ENCODE results near the gene SCN5A. TPM values are rescaled to one million over a fixed set of nuclear protein-coding genes. Genes with fewer than 3 reads are reported as not detected.

Gene SCN5A
- polyA plus RNA-seq, 1 donor from 2014 or later: not detected

DNA sequence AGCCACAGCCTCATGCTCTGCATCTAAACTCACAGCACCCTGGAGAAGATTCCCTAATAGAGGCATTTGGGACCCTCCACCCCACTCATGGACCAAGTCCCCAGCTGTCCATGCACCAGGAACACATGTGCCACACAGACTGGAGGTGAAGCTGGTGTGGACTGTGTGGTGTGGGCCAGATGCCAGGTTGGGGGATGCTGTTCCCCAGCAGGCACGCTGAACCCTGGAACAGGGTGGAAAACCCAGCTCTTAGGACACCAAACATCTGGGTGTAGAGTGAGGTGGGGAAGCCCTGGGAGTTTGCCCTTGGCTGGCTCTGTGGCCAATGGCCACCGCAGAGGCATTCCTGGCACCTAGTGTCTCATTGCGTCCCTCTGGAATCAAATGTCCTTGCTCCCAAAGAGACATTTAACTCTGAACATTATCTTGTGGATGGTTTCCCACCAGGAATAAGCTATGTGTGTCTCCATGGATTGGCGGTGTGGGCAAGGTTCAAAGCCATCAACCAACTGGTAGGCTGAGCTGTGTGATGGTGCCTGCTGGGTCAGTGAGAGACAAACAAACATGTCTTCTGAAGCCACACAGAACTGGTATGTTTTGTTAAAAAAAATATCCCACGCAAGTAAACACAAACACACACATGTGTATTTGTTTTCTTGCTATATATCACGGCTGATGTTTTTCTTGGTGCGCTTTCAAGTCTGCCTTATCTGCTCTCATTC lies 88.3 kb downstream of the SCN5A start:
- Histone ChIP-seq H3K79me2 (replicated peaks; ENCODE audit: insufficient read depth, low read length) (no peaks in the 10 kb centered on the region), H3K27me3 (ENCODE audit: insufficient read depth, low read depth, low read length) (no peaks in the 10 kb centered on the region), H3K27ac (ENCODE audit: low read length) (no peak overlapping the region), H3K36me3 (ENCODE audit: insufficient read depth, low read length) (no peaks in the 10 kb centered on the region), H3K9me2 (ENCODE audit: insufficient read depth, low read length) (no peaks in the 10 kb centered on the region), H4K20me1 (ENCODE audit: insufficient read depth) (no peaks in the 10 kb centered on the region), H3K4me3 (ENCODE audit: low read length) (no peak overlapping the region), H3K4me2 (ENCODE audit: low read length) (no peak overlapping the region), H3K9me3 (ENCODE audit: low read length) (no peaks in the 10 kb centered on the region), H3F3A (ENCODE audit: insufficient read depth, low read length, poor library complexity, severe bottlenecking) (no peaks in the 10 kb centered on the region), H2AFZ (ENCODE audit: low read depth, low read length) (no peak overlapping the region), H3K9ac (ENCODE audit: low read length) (no peak overlapping the region)
- TF ChIP-seq EP300 (conservative IDR thresholded peaks at IDR 0.05; ENCODE audit: poor library complexity, severe bottlenecking) (no peak), RAD21 (conservative IDR thresholded peaks at IDR 0.05) (no peak), MXI1 (conservative IDR thresholded peaks at IDR 0.05; ENCODE audit: poor library complexity, severe bottlenecking) (no peak), SMC3 (conservative IDR thresholded peaks at IDR 0.05; ENCODE audit: poor library complexity) (no peak), EZH2 (IDR thresholded peaks at IDR 0.05; ENCODE audit: borderline replicate concordance, insufficient read depth, low read length, poor library complexity, severe bottlenecking) (no peak)
- TF ChIP-seq, protein P1, sequence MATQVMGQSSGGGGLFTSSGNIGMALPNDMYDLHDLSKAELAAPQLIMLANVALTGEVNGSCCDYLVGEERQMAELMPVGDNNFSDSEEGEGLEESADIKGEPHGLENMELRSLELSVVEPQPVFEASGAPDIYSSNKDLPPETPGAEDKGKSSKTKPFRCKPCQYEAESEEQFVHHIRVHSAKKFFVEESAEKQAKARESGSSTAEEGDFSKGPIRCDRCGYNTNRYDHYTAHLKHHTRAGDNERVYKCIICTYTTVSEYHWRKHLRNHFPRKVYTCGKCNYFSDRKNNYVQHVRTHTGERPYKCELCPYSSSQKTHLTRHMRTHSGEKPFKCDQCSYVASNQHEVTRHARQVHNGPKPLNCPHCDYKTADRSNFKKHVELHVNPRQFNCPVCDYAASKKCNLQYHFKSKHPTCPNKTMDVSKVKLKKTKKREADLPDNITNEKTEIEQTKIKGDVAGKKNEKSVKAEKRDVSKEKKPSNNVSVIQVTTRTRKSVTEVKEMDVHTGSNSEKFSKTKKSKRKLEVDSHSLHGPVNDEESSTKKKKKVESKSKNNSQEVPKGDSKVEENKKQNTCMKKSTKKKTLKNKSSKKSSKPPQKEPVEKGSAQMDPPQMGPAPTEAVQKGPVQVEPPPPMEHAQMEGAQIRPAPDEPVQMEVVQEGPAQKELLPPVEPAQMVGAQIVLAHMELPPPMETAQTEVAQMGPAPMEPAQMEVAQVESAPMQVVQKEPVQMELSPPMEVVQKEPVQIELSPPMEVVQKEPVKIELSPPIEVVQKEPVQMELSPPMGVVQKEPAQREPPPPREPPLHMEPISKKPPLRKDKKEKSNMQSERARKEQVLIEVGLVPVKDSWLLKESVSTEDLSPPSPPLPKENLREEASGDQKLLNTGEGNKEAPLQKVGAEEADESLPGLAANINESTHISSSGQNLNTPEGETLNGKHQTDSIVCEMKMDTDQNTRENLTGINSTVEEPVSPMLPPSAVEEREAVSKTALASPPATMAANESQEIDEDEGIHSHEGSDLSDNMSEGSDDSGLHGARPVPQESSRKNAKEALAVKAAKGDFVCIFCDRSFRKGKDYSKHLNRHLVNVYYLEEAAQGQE (IDR thresholded peaks at IDR 0.05; ENCODE audit: borderline replicate concordance): no peak
- TF ChIP-seq, protein P2, sequence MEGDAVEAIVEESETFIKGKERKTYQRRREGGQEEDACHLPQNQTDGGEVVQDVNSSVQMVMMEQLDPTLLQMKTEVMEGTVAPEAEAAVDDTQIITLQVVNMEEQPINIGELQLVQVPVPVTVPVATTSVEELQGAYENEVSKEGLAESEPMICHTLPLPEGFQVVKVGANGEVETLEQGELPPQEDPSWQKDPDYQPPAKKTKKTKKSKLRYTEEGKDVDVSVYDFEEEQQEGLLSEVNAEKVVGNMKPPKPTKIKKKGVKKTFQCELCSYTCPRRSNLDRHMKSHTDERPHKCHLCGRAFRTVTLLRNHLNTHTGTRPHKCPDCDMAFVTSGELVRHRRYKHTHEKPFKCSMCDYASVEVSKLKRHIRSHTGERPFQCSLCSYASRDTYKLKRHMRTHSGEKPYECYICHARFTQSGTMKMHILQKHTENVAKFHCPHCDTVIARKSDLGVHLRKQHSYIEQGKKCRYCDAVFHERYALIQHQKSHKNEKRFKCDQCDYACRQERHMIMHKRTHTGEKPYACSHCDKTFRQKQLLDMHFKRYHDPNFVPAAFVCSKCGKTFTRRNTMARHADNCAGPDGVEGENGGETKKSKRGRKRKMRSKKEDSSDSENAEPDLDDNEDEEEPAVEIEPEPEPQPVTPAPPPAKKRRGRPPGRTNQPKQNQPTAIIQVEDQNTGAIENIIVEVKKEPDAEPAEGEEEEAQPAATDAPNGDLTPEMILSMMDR (IDR thresholded peaks at IDR 0.05; ENCODE audit: poor library complexity, severe bottlenecking): no peak

DNA sequence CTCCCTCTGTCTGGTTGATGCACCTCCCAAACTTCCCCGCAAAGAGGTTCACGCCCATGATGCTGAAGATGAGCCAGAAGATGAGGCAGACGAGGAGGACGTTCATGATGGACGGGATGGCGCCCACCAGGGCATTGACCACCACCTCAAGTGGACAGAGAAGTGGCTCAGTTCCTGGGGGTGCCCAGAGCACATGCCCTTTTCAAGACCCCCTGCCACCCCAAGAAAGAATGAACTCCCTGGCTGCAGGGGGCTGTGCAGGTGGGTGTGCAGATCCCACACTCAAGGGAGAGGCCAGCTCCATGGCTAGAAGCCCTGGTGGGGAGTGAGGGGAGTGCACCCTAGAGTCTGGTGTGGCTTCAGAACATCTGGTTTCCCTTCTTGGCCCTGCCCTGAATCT lies 89.2 kb downstream of the SCN5A start:
- Histone ChIP-seq H3K9me2 (ENCODE audit: insufficient read depth, low read length) (no peaks in the 10 kb centered on the region), H3K9ac (ENCODE audit: low read length) (no peak overlapping the region), H2AFZ (ENCODE audit: low read depth, low read length) (no peak overlapping the region), H4K20me1 (ENCODE audit: insufficient read depth) (no peaks in the 10 kb centered on the region), H3K9me3 (ENCODE audit: low read length) (no peaks in the 10 kb centered on the region), H3K4me2 (ENCODE audit: low read length) (no peak overlapping the region), H3K4me3 (ENCODE audit: low read length) (no peak overlapping the region), H3K27ac (ENCODE audit: low read length) (no peak overlapping the region), H3K79me2 (replicated peaks; ENCODE audit: insufficient read depth, low read length) (no peaks in the 10 kb centered on the region), H3K27me3 (ENCODE audit: insufficient read depth, low read depth, low read length) (no peaks in the 10 kb centered on the region), H3F3A (ENCODE audit: insufficient read depth, low read length, poor library complexity, severe bottlenecking) (no peaks in the 10 kb centered on the region), H3K36me3 (ENCODE audit: insufficient read depth, low read length) (no peaks in the 10 kb centered on the region)
- TF ChIP-seq, protein P1 (IDR thresholded peaks at IDR 0.05; ENCODE audit: borderline replicate concordance): no peak
- TF ChIP-seq, protein P2 (IDR thresholded peaks at IDR 0.05; ENCODE audit: poor library complexity, severe bottlenecking): no peak
- no peak for TF ChIP-seq EP300 (conservative IDR thresholded peaks at IDR 0.05; ENCODE audit: poor library complexity, severe bottlenecking)
- TF ChIP-seq SMC3 (conservative IDR thresholded peaks at IDR 0.05; ENCODE audit: poor library complexity): no peak
- TF ChIP-seq RAD21 (conservative IDR thresholded peaks at IDR 0.05): no peak
- no peak for TF ChIP-seq EZH2 (IDR thresholded peaks at IDR 0.05; ENCODE audit: borderline replicate concordance, insufficient read depth, low read length, poor library complexity, severe bottlenecking)
- TF ChIP-seq TAF1 (IDR thresholded peaks at IDR 0.05; ENCODE audit: low read depth): no peak
- TF ChIP-seq MXI1 (conservative IDR thresholded peaks at IDR 0.05; ENCODE audit: poor library complexity, severe bottlenecking): no peak
- no peak for TF ChIP-seq POLR2AphosphoS5 (IDR thresholded peaks at IDR 0.05)

Measured in neural cell (in vitro differentiated cells).